ENCODE data around the gene UBP1.

GRCh38 chr3:33474896-33475295, 34.7 kb upstream of the UBP1 start:
- TF ChIP-seq ZNF445 (CRISPR knock-in tag; IDR thresholded peaks at IDR 0.05; ENCODE audit: low read depth): no peak
- TF ChIP-seq ATF2 (CRISPR knock-in tag; IDR thresholded peaks at IDR 0.05): no peak
- TF ChIP-seq, protein P1, sequence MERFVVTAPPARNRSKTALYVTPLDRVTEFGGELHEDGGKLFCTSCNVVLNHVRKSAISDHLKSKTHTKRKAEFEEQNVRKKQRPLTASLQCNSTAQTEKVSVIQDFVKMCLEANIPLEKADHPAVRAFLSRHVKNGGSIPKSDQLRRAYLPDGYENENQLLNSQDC (CRISPR knock-in tag; IDR thresholded peaks at IDR 0.05): no peak
- no peak for TF ChIP-seq SNRNP70 (optimal IDR thresholded peaks at IDR 0.05; ENCODE audit: low read depth, low read length)
- TF ChIP-seq, protein P2, sequence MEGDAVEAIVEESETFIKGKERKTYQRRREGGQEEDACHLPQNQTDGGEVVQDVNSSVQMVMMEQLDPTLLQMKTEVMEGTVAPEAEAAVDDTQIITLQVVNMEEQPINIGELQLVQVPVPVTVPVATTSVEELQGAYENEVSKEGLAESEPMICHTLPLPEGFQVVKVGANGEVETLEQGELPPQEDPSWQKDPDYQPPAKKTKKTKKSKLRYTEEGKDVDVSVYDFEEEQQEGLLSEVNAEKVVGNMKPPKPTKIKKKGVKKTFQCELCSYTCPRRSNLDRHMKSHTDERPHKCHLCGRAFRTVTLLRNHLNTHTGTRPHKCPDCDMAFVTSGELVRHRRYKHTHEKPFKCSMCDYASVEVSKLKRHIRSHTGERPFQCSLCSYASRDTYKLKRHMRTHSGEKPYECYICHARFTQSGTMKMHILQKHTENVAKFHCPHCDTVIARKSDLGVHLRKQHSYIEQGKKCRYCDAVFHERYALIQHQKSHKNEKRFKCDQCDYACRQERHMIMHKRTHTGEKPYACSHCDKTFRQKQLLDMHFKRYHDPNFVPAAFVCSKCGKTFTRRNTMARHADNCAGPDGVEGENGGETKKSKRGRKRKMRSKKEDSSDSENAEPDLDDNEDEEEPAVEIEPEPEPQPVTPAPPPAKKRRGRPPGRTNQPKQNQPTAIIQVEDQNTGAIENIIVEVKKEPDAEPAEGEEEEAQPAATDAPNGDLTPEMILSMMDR (IDR thresholded peaks at IDR 0.05 in 2 of 3, conservative IDR thresholded peaks at IDR 0.05 in 1 of 3; ENCODE audit: insufficient read depth in 2 of 3, low read depth in 1 of 3, low read length in 3 of 3): no peak
- TF ChIP-seq, protein P3, sequence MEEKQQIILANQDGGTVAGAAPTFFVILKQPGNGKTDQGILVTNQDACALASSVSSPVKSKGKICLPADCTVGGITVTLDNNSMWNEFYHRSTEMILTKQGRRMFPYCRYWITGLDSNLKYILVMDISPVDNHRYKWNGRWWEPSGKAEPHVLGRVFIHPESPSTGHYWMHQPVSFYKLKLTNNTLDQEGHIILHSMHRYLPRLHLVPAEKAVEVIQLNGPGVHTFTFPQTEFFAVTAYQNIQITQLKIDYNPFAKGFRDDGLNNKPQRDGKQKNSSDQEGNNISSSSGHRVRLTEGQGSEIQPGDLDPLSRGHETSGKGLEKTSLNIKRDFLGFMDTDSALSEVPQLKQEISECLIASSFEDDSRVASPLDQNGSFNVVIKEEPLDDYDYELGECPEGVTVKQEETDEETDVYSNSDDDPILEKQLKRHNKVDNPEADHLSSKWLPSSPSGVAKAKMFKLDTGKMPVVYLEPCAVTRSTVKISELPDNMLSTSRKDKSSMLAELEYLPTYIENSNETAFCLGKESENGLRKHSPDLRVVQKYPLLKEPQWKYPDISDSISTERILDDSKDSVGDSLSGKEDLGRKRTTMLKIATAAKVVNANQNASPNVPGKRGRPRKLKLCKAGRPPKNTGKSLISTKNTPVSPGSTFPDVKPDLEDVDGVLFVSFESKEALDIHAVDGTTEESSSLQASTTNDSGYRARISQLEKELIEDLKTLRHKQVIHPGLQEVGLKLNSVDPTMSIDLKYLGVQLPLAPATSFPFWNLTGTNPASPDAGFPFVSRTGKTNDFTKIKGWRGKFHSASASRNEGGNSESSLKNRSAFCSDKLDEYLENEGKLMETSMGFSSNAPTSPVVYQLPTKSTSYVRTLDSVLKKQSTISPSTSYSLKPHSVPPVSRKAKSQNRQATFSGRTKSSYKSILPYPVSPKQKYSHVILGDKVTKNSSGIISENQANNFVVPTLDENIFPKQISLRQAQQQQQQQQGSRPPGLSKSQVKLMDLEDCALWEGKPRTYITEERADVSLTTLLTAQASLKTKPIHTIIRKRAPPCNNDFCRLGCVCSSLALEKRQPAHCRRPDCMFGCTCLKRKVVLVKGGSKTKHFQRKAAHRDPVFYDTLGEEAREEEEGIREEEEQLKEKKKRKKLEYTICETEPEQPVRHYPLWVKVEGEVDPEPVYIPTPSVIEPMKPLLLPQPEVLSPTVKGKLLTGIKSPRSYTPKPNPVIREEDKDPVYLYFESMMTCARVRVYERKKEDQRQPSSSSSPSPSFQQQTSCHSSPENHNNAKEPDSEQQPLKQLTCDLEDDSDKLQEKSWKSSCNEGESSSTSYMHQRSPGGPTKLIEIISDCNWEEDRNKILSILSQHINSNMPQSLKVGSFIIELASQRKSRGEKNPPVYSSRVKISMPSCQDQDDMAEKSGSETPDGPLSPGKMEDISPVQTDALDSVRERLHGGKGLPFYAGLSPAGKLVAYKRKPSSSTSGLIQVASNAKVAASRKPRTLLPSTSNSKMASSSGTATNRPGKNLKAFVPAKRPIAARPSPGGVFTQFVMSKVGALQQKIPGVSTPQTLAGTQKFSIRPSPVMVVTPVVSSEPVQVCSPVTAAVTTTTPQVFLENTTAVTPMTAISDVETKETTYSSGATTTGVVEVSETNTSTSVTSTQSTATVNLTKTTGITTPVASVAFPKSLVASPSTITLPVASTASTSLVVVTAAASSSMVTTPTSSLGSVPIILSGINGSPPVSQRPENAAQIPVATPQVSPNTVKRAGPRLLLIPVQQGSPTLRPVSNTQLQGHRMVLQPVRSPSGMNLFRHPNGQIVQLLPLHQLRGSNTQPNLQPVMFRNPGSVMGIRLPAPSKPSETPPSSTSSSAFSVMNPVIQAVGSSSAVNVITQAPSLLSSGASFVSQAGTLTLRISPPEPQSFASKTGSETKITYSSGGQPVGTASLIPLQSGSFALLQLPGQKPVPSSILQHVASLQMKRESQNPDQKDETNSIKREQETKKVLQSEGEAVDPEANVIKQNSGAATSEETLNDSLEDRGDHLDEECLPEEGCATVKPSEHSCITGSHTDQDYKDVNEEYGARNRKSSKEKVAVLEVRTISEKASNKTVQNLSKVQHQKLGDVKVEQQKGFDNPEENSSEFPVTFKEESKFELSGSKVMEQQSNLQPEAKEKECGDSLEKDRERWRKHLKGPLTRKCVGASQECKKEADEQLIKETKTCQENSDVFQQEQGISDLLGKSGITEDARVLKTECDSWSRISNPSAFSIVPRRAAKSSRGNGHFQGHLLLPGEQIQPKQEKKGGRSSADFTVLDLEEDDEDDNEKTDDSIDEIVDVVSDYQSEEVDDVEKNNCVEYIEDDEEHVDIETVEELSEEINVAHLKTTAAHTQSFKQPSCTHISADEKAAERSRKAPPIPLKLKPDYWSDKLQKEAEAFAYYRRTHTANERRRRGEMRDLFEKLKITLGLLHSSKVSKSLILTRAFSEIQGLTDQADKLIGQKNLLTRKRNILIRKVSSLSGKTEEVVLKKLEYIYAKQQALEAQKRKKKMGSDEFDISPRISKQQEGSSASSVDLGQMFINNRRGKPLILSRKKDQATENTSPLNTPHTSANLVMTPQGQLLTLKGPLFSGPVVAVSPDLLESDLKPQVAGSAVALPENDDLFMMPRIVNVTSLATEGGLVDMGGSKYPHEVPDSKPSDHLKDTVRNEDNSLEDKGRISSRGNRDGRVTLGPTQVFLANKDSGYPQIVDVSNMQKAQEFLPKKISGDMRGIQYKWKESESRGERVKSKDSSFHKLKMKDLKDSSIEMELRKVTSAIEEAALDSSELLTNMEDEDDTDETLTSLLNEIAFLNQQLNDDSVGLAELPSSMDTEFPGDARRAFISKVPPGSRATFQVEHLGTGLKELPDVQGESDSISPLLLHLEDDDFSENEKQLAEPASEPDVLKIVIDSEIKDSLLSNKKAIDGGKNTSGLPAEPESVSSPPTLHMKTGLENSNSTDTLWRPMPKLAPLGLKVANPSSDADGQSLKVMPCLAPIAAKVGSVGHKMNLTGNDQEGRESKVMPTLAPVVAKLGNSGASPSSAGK (IDR thresholded peaks at IDR 0.05): no peak
- TF ChIP-seq EP300 (IDR thresholded peaks at IDR 0.05; ENCODE audit: low read length): no peak
- no peak for TF ChIP-seq POLR2A (conservative IDR thresholded peaks at IDR 0.05)
- TF ChIP-seq CCNT2 (IDR thresholded peaks at IDR 0.05; ENCODE audit: borderline replicate concordance, extremely low read depth, insufficient read length, low read depth, low read length): no peak
- no peak for TF ChIP-seq ZNF785 (CRISPR knock-in tag; IDR thresholded peaks at IDR 0.05)
- no peak for TF ChIP-seq RCOR1 (IDR thresholded peaks at IDR 0.05; ENCODE audit: borderline replicate concordance in 1 of 2, low read depth in 2 of 2, low read length in 2 of 2)
